Activated naive CD8-positive, alpha-beta T cell treated with anti-CD3 and anti-CD28 coated beads for 36 hours (primary cell): ENCODE results near the gene CNGA1. TPM values are rescaled to one million over a fixed set of nuclear protein-coding genes. Genes with fewer than 3 reads are reported as not detected.

Source experiments
- DNase-seq: peaks from one replicate; pipeline ENCODE4 v3.0.0; 2021
- H3K27ac Mint-ChIP-seq: one replicate; pipeline ENCODE4 v1.8.0; 2022; ENCODE audit warnings: mild to moderate bottlenecking, moderate library complexity, mixed read lengths
- H3K27me3 Mint-ChIP-seq: one replicate; pipeline ENCODE4 v1.8.0; 2022; ENCODE audit warnings: mild to moderate bottlenecking, mixed read lengths
- H3K36me3 Mint-ChIP-seq: one replicate; pipeline ENCODE4 v1.8.0; 2021; ENCODE audit warnings: mild to moderate bottlenecking, mixed read lengths
- H3K4me1 Mint-ChIP-seq: one replicate; pipeline ENCODE4 v1.8.0; 2021; ENCODE audit warnings: mixed read lengths
- H3K4me3 Mint-ChIP-seq: one replicate; pipeline ENCODE4 v1.8.0; 2022; ENCODE audit warnings: mild to moderate bottlenecking, moderate library complexity, mixed read lengths
- H3K9me3 Mint-ChIP-seq: one replicate; pipeline ENCODE4 v1.8.0; 2022; ENCODE audit warnings: mixed read lengths
- total RNA-seq, 2 experiments: library from RNA; stranded (reverse); gene quantifications; one replicate each; pipeline ENCODE4 v1.2.3, GENCODE V29; 2021

CNGA1 gene
- total RNA-seq, 2 experiments from 2014 or later: 0.34 to 0.64 TPM

DNA sequence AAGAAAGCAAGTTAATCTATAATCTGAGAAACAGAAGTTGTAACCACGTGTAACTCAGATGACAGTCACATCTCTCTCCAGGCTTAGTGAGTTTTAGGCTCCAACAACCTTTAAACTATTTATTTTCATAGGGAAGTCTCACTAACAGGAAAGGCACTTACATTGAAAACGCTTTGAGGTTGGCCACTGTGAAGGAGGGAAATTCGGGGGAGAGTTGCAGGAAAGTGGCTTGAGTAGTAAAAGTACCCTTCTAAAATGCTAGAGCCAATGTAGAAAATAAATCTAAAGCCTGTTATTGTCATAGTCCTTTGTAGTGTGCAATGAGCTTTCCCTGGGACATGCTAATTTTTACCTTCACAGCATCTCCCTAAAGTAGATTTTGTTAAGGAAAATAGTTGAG is 101.1 kb downstream of the CNGA1 start:
- H3K4me1 Mint-ChIP-seq: peaks cover 27% of the 10 kb centered on the region
- H3K9me3 Mint-ChIP-seq: peaks cover 6% of the 10 kb centered on the region
- no peak for DNase-seq
- peaks cover 12% of the 10 kb centered on the region for H3K36me3 Mint-ChIP-seq
- H3K27ac Mint-ChIP-seq: no peak overlapping the region
- H3K4me3 Mint-ChIP-seq: peak overlapping the region; percentile 95
- no peaks in the 10 kb centered on the region for H3K27me3 Mint-ChIP-seq

DNA sequence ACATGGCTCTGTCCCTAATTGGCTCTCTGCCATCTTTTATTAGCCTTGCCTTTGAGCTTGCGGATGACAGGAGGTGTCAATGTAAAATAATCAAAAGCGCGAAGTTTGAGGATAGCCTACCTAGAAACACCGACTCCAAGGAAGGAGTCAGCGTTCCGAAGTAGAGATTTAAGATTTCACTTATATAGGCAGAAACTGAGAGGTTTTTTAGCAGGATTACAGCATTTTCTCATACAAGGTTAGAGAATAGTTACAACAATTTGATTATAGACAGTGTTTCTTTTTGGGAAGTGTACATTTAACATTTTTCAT is 101.6 kb downstream of the CNGA1 start:
- Mint-ChIP-seq H3K36me3 (peaks cover 12% of the 10 kb centered on the region), H3K27me3 (no peaks in the 10 kb centered on the region), H3K4me3 (peak overlapping the region; percentile 95), H3K27ac (peak overlapping the region; percentile 86), H3K9me3 (peaks cover 6% of the 10 kb centered on the region), H3K4me1 (peaks cover 29% of the 10 kb centered on the region)
- DNase-seq: no peak

DNA sequence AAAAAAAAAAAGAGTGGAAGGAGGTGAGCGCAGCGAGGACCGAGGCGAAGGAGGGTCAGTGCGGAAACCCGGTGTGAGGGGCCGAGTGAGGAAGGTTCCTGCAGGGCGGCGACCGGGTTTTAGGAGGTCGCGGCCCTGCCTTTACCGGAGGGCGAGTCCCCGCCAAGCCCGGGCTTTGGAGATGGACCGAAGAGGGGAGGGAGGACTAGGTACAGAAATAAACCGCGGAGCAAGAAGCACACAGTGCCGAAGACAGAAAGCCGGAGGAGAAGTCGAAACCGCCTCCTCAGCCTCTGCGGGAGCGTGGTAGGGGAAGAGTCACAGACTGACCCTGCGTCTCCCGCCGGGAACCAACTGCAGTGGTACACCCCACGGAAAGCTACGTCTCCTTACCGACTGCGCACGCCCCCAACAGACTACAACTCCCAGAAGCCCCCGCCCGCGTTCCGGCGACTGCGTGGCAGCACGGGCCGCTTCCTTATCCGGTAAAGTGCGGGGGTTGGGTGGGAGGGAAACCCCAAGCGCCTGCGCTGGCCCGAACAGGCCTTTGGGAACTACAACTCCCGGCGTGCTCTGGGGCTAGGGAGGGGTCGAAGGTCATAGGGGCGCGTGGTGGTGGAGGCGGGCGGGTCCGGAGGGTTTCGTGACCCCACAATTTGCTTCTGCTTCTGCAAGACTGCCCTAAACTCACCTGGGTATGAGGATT is 102.1 kb downstream of the CNGA1 start, which contains the start of gene NFXL1:
TSS of gene NFXL1 (minus strand) at position 364 of the 706 bp plus-strand sequence. CDS start 380 bp downstream, outside the sequence.
- Mint-ChIP-seq H3K36me3 (peaks cover 12% of the 10 kb centered on the region), H3K27ac (peak within 1 kb of the TSS; percentile 95), H3K27me3 (no peaks in the 10 kb centered on the region), H3K4me1 (peaks cover 29% of the 10 kb centered on the region), H3K9me3 (peaks cover 6% of the 10 kb centered on the region), H3K4me3 (peak within 1 kb of the TSS; percentile 95)
- peak; percentile 96 for DNase-seq

DNA sequence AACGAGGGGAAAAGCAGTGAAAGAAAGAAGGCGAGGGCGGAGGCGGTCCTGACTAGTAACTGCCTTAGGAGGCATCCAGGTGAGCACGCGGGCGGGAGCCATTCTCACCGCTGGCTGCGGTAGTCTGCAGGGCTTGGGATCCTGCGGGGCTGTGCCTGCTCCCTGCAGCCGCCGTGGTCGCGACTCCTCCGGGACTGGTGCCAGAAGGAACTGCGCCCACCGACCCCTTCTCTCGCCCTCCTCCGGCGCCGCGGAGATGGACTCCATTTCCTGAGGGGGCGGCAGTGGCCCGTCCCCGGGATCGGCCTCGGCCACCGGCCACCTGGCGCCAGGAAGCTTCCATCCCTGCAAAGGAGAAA is 102.6 kb downstream of the CNGA1 start:
- DNase-seq: peak; percentile 34
- H3K9me3 Mint-ChIP-seq: peaks cover 6% of the 10 kb centered on the region
- peak overlapping the region; percentile 95 for H3K27ac Mint-ChIP-seq
- H3K4me3 Mint-ChIP-seq: peak overlapping the region; percentile 95
- H3K36me3 Mint-ChIP-seq: peaks cover 14% of the 10 kb centered on the region
- no peaks in the 10 kb centered on the region for H3K27me3 Mint-ChIP-seq
- peaks cover 29% of the 10 kb centered on the region for H3K4me1 Mint-ChIP-seq

DNA sequence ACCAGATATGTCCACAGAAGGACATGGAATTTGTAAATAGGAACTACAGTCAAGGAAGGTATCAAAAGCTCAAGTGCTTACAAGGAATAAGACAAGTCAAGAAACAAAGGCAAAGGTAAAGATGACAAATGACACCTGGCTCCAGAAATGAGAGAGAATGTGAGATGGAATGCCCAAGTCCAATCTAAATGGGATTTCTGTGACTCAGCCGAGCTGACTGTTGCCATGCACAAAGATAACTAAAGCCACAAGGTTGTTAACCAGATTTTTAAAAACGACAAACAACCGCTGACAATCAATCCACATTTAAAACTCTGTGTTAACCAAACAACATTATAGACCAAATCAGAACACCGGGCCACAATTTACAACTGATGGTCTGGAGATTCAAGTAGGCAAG is 103.2 kb downstream of the CNGA1 start:
- Mint-ChIP-seq H3K9me3 (peaks cover 4% of the 10 kb centered on the region), H3K4me1 (peaks cover 29% of the 10 kb centered on the region), H3K36me3 (peaks cover 15% of the 10 kb centered on the region), H3K27me3 (no peaks in the 10 kb centered on the region), H3K4me3 (peak overlapping the region; percentile 95), H3K27ac (peak overlapping the region; percentile 95)
- no peak for DNase-seq

DNA sequence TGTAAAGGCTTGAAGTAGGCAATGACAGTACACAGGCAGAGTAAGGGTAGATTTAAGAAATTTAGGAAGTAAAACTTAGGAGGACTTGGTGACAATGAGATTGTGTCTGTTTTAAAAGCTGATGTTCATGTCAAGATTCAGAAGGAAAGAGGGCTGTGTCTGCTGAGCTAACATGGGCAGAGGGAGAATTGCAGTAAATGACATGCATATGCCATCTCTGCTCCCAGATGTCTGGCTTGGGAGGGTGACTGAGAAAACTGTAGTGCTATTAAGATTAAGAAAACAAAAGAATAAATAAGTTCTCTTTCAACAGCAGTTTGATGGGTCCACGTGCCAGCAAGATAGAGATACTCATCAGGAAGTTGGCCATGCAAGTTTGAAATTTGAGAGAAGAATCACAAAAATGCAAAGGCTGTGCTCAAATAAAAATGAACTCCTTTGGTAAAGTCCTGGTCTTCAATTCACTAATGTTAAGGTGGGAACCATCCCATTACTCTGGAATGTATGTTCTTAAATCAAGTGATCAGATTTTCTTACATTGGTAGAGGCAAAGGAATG is 109.3 kb downstream of the CNGA1 start:
- Mint-ChIP-seq H3K36me3 (peaks cover 29% of the 10 kb centered on the region), H3K27me3 (no peaks in the 10 kb centered on the region), H3K9me3 (no peaks in the 10 kb centered on the region)

DNA sequence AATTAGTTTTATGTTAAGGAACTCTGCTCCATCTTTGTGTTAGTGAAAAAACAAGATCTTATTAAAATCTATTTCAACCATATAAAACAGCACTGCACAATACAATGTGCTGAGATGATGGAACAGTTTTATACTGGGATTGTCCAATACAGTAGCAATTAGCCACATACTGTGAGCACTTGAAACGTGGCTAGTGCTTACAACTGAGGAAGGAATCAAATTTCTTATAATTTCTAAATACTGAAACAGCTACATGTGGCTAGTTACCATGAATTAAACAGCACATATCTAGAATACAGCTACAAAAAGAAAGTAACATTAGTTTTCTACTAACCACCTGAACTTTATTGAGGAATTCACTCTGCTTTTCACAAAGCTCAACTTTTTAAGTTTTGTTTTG is 116.8 kb downstream of the CNGA1 start:
- Mint-ChIP-seq H3K36me3 (peaks cover 19% of the 10 kb centered on the region), H3K9me3 (no peaks in the 10 kb centered on the region), H3K27ac (no peak overlapping the region), H3K4me1 (no peaks in the 10 kb centered on the region), H3K27me3 (no peaks in the 10 kb centered on the region), H3K4me3 (no peak overlapping the region)
- DNase-seq: no peak

More for the DNA sequence above, 109.3 kb downstream of the CNGA1 start:
- Mint-ChIP-seq H3K4me1 (peaks cover 24% of the 10 kb centered on the region), H3K27ac (no peak overlapping the region), H3K4me3 (no peak overlapping the region)
- no peak for DNase-seq

DNA sequence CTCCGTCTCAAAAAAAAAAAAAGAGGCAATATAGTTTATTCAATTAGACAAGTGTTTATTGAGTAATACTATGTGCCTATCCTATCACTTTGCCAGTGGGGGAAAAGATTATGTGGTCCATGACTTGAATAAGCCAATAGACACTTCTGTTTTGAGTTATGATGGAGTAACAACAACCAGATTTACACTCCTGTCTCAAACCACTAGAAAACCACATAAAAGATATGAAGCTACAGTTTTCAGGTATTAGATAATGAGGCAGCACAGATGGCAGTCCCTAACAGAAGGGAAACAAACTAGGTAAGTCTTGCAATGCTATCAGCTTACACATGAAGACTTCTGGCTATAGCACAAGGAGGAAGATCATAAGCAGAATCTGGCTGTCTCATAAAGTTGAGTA is 124.6 kb downstream of the CNGA1 start:
- no peaks in the 10 kb centered on the region for H3K9me3 Mint-ChIP-seq
- H3K4me1 Mint-ChIP-seq: peaks cover 11% of the 10 kb centered on the region
- H3K27ac Mint-ChIP-seq: no peak overlapping the region
- H3K36me3 Mint-ChIP-seq: peaks cover 33% of the 10 kb centered on the region
- H3K27me3 Mint-ChIP-seq: no peaks in the 10 kb centered on the region
- no peak for DNase-seq
- H3K4me3 Mint-ChIP-seq: no peak overlapping the region

Other genes with a start within 250 kb of the CNGA1 start
- gene CORIN, start 178.6 kb downstream of the CNGA1 start, total RNA-seq: not detected
- gene NFXL1, start 102.1 kb downstream of the CNGA1 start, total RNA-seq: 10 to 100 TPM; 13.2 to 14.4 TPM
- gene NIPAL1, start 91 bp upstream of the CNGA1 start, total RNA-seq: 1 to 10 TPM; 1.8 to 2.9 TPM
- gene TXK, start 117.6 kb upstream of the CNGA1 start, total RNA-seq: 10 to 100 TPM; 13.3 to 14.2 TPM